Esophagus muscularis mucosa (tissue), 3 donors: Measurements from ENCODE around the gene PSMG4.

ENCODE experiments used
- POLR2A ChIP-seq: fragments of 450-650 bp; IDR thresholded peaks from one replicate; pipeline ENCODE4 v1.6.1; 2017; ENCODE audit warnings: antibody characterized with exemption, moderate library complexity, mild to moderate bottlenecking, low read depth
- TF ChIP-seq, protein P1 (sequence below), 3 experiments: fragments of 200-600 bp in 2 of 3; fragments of 450-650 bp in 1 of 3; sonication (generic) in 2 of 3; IDR thresholded peaks; one replicate each; pipeline ENCODE4 v1.5.1; 2017 to 2019; ENCODE audit warnings: antibody characterized with exemption in 3 of 3, mild to moderate bottlenecking in 2 of 3, moderate library complexity in 1 of 3

GRCh38 chr6:3270258-3270657 is 11.5 kb downstream of the PSMG4 start:
- no peak for TF ChIP-seq POLR2A
- TF ChIP-seq, protein P1, sequence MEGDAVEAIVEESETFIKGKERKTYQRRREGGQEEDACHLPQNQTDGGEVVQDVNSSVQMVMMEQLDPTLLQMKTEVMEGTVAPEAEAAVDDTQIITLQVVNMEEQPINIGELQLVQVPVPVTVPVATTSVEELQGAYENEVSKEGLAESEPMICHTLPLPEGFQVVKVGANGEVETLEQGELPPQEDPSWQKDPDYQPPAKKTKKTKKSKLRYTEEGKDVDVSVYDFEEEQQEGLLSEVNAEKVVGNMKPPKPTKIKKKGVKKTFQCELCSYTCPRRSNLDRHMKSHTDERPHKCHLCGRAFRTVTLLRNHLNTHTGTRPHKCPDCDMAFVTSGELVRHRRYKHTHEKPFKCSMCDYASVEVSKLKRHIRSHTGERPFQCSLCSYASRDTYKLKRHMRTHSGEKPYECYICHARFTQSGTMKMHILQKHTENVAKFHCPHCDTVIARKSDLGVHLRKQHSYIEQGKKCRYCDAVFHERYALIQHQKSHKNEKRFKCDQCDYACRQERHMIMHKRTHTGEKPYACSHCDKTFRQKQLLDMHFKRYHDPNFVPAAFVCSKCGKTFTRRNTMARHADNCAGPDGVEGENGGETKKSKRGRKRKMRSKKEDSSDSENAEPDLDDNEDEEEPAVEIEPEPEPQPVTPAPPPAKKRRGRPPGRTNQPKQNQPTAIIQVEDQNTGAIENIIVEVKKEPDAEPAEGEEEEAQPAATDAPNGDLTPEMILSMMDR (IDR thresholded peaks at IDR 0.05) = no peak
